Transverse colon (tissue), 3 donors: ENCODE data around the gene PLA2G4E.

Experiments
- POLR2A ChIP-seq: fragments of 450-650 bp; IDR thresholded peaks from one replicate; pipeline ENCODE4 v1.6.1; 2016; ENCODE audit warnings: antibody characterized with exemption, mild to moderate bottlenecking, moderate library complexity
- TF ChIP-seq, protein P1 (sequence below), 5 experiments: fragments of 200-600 bp in 3 of 5; fragments of 450-650 bp in 2 of 5; sonication (generic) in 3 of 5; IDR thresholded peaks; 1 replicate in 2 of 5; 2 replicates in 3 of 5; pipeline ENCODE4 v1.5.1; 2016 to 2017; ENCODE audit warnings: antibody characterized with exemption in 5 of 5, inconsistent platforms in 3 of 5, mild to moderate bottlenecking in 2 of 5, moderate library complexity in 1 of 5

- TF ChIP-seq, protein P1, sequence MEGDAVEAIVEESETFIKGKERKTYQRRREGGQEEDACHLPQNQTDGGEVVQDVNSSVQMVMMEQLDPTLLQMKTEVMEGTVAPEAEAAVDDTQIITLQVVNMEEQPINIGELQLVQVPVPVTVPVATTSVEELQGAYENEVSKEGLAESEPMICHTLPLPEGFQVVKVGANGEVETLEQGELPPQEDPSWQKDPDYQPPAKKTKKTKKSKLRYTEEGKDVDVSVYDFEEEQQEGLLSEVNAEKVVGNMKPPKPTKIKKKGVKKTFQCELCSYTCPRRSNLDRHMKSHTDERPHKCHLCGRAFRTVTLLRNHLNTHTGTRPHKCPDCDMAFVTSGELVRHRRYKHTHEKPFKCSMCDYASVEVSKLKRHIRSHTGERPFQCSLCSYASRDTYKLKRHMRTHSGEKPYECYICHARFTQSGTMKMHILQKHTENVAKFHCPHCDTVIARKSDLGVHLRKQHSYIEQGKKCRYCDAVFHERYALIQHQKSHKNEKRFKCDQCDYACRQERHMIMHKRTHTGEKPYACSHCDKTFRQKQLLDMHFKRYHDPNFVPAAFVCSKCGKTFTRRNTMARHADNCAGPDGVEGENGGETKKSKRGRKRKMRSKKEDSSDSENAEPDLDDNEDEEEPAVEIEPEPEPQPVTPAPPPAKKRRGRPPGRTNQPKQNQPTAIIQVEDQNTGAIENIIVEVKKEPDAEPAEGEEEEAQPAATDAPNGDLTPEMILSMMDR (IDR thresholded peaks at IDR 0.05) = no peak
- TF ChIP-seq POLR2A = no peak
Measured at GRCh38 chr15:41932101-41932500, 88.7 kb downstream of the PLA2G4E start.
